Endothelial cell of umbilical vein (primary cell): Measurements from ENCODE around the gene APOBEC2. TPM values are rescaled to one million over a fixed set of nuclear protein-coding genes. Genes with fewer than 3 reads are reported as not detected.

Experiments used
- Bru-seq: library from RNA; stranded (reverse); fragments of 400-500 nt; gene quantifications from one replicate; lab custom pipeline; 2021; lab: Mats Ljungman, UMichigan
- BruChase-seq, 2 experiments: library from RNA; stranded (reverse); fragments of 400-500 nt; gene quantifications; one replicate each; lab custom pipeline; 2021; lab: Mats Ljungman, UMichigan
- BruUV-seq: library from RNA; stranded (reverse); fragments of 400-500 nt; replicated peaks from 2 replicates; lab custom pipeline; 2021; lab: Mats Ljungman, UMichigan
- CTCF ChIA-PET: fragments of 300-600, 350-600 bp; sonication (Branson Sonifier 250); formaldehyde crosslinking; loops from one replicate; lab custom pipeline; 2021; ENCODE audit warnings: antibody characterized with exemption, inconsistent platforms; lab: Charles Lee
- POLR2A ChIA-PET: fragments of 300-600, 350-600 bp; sonication (Branson Sonifier 250); formaldehyde crosslinking; loops from one replicate; lab custom pipeline; 2021; ENCODE audit warnings: antibody characterized with exemption, inconsistent platforms; lab: Charles Lee
- DNase-seq: peaks from one replicate; pipeline ENCODE4 v3.0.0-alpha.2; 2011; ENCODE audit warnings: low read depth, low spot score
- FAIRE-seq: peaks from 2 replicates; lab custom pipeline; 2011; peaks lifted over from hg19 to GRCh38; lab: Jason Lieb, UNC
- H2AFZ ChIP-seq: 2 replicates; pipeline ENCODE4 v1.6.0; 2012; ENCODE audit warnings: low read depth, low read length, control low read depth, inconsistent platforms
- H3K27ac ChIP-seq: 2 replicates; pipeline ENCODE4 v1.5.1; 2011; ENCODE audit warnings: low read depth, mild to moderate bottlenecking, control low read depth, low read length, moderate library complexity; ENCODE audit not compliant: insufficient read depth
- H3K27me3 ChIP-seq, 2 experiments: 2 replicates each; pipeline versions ENCODE4 v1.6.0 to v1.6.1; 2011; ENCODE audit warnings: low read length in 2 of 2, mixed read lengths in 1 of 2; ENCODE audit not compliant: control insufficient read depth in 2 of 2, insufficient read depth in 2 of 2
- H3K36me3 ChIP-seq, 2 experiments: 2 replicates in 1 of 2; 3 replicates in 1 of 2; pipeline ENCODE4 v1.5.1; 2011; ENCODE audit warnings: low read length in 2 of 2, mild to moderate bottlenecking in 1 of 2, moderate library complexity in 1 of 2; ENCODE audit not compliant: control insufficient read depth in 2 of 2, insufficient read depth in 2 of 2; ENCODE audit errors: extremely low read depth in 1 of 2
- H3K4me1 ChIP-seq: 3 replicates; pipeline ENCODE4 v1.5.1; 2011; ENCODE audit warnings: mild to moderate bottlenecking, low read length; ENCODE audit not compliant: control insufficient read depth, insufficient read depth; ENCODE audit errors: extremely low read depth
- H3K4me2 ChIP-seq: 2 replicates; pipeline ENCODE4 v1.6.1; 2011; ENCODE audit warnings: low read length, control low read depth, mixed read lengths; ENCODE audit not compliant: insufficient read depth
- H3K4me3 ChIP-seq, 3 experiments: fragments of 200-600 bp in 1 of 3; sonication (generic), shearing (Covaris generic) in 1 of 3; replicated peaks in 1 of 3; 2 replicates each; pipeline ENCODE4 v1.5.1; 2011 to 2016; ENCODE audit warnings: control low read depth in 3 of 3, low read length in 3 of 3, mild to moderate bottlenecking in 2 of 3, inconsistent platforms in 1 of 3, low read depth in 1 of 3, moderate library complexity in 1 of 3; ENCODE audit not compliant: insufficient read depth in 1 of 3
- H3K79me2 ChIP-seq: 2 replicates; pipeline ENCODE4 v1.6.0; 2012; ENCODE audit warnings: low read length, inconsistent platforms; ENCODE audit not compliant: control insufficient read depth, insufficient read depth
- H3K9ac ChIP-seq: replicated peaks from 2 replicates; pipeline ENCODE3; 2011; ENCODE audit warnings: low read length, control low read depth; ENCODE audit not compliant: insufficient read depth; ENCODE audit errors: extremely low read depth
- H3K9me1 ChIP-seq: replicated peaks from 3 replicates; pipeline ENCODE4 v1.6.0; 2011; ENCODE audit warnings: mild to moderate bottlenecking, low read length; ENCODE audit not compliant: control insufficient read depth, insufficient read depth; ENCODE audit errors: extremely low read depth
- H3K9me3 ChIP-seq: replicated peaks from 2 replicates; pipeline ENCODE4 v1.5.1; 2012; ENCODE audit warnings: low read length, inconsistent platforms; ENCODE audit not compliant: control insufficient read depth, insufficient read depth
- H4K20me1 ChIP-seq: replicated peaks from 2 replicates; pipeline ENCODE3; 2011; ENCODE audit warnings: mild to moderate bottlenecking, low read length; ENCODE audit not compliant: control insufficient read depth, insufficient read depth; ENCODE audit errors: extremely low read depth
- EZH2 ChIP-seq: IDR thresholded peaks from 2 replicates; pipeline ENCODE4 v1.6.1; 2012; ENCODE audit warnings: borderline replicate concordance, low read depth, mild to moderate bottlenecking, moderate library complexity, low read length, inconsistent platforms; ENCODE audit not compliant: severe bottlenecking
- GATA2 ChIP-seq: IDR thresholded peaks from 2 replicates; pipeline ENCODE4 v1.7.0; 2011; ENCODE audit warnings: low read depth, mild to moderate bottlenecking, moderate library complexity, mixed read lengths, low read length; ENCODE audit not compliant: insufficient read length, insufficient read depth
- MAX ChIP-seq: IDR thresholded peaks from 2 replicates; pipeline ENCODE4 v1.6.1; 2011; ENCODE audit not compliant: insufficient read depth, insufficient read length
- MYC ChIP-seq: IDR thresholded peaks from one replicate; pipeline ENCODE4 v1.6.1; 2011; ENCODE audit warnings: mild to moderate bottlenecking, low read depth, low read length
- POLR2A ChIP-seq: IDR thresholded peaks from 2 replicates; pipeline ENCODE4 v1.6.1; 2012; ENCODE audit warnings: low read depth, mild to moderate bottlenecking, control low read depth, low read length
- POLR2AphosphoS5 ChIP-seq: IDR thresholded peaks from 2 replicates; pipeline ENCODE4 v1.6.1; 2012; ENCODE audit warnings: low read depth, mild to moderate bottlenecking, control low read depth, low read length, moderate library complexity; ENCODE audit not compliant: insufficient read depth
- dilution Hi-C: fragments of 300-500 bp; cut with MboI; formaldehyde crosslinking; loops from one replicate; pipeline ENCODE4 v1.15.0; 2019; ENCODE audit warnings: low sequenced_read_pairs; ENCODE audit not compliant: extremely low pct_ligation_motif_present
- intact Hi-C: fragments of 100-400 bp; cut with micrococcal nuclease; formaldehyde crosslinking; loops from one replicate; pipeline ENCODE4 v1.10.0; 2022
- long read RNA-seq: library from polyadenylated mRNA; stranded (forward); transcript quantifications from one replicate; pipeline ENCODE4 v2.0.0, GENCODE V29; 2021
- polyA minus RNA-seq, 3 experiments: library from RNA; depleted of rRNA, polyadenylated mRNA; stranded (reverse); fragments of >200 nt; gene quantifications; 1 replicate in 1 of 3; 2 replicates in 2 of 3; pipeline ENCODE4 v1.2.3, GENCODE V29; 2011
- polyA plus RNA-seq, 4 experiments: library from polyadenylated mRNA; depleted of rRNA in 3 of 4; stranded (reverse) in 3 of 4; unstranded in 1 of 4; fragments of >200 nt; gene quantifications; 2 replicates each; pipeline versions ENCODE4 v1.2.1 to v1.2.3, GENCODE V29; 2011 to 2012; ENCODE audit warnings: missing spikeins in 1 of 4
- total RNA-seq: library from RNA; stranded (reverse); gene quantifications from 2 replicates; pipeline ENCODE4 v1.2.3, GENCODE V29; 2021
- TF ChIP-seq, protein P1 (sequence below), 2 donors: IDR thresholded peaks; 1 replicate in 1 of 2; 2 replicates in 1 of 2; pipeline ENCODE4 v1.5.1; 2011; ENCODE audit warnings: low read length in 2 of 2, mild to moderate bottlenecking in 2 of 2, moderate library complexity in 2 of 2, control low read depth in 1 of 2, inconsistent platforms in 1 of 2, low read depth in 1 of 2; ENCODE audit not compliant: insufficient read depth in 1 of 2; ENCODE audit errors: extremely low read depth in 1 of 2

Gene APOBEC2
- total RNA-seq (not detected in 2 replicates), polyA plus RNA-seq (not detected in 2 replicates), polyA minus RNA-seq (not detected in 2 replicates), Bru-seq, nascent RNA (not detected), BruChase-seq, experiment 1, labeled RNA remaining after a 6-hour chase (not detected), BruChase-seq, experiment 2, labeled RNA remaining after a 2-hour chase (not detected)
- not detected in 2 replicates for polyA plus RNA-seq (2011; cell fraction: cytosol; rRNA removed)
- polyA plus RNA-seq (2011; cell fraction: nucleus; rRNA removed): not detected in 2 replicates
- polyA plus RNA-seq (2012): not detected in 2 replicates
- polyA minus RNA-seq (2011; cell fraction: cytosol; rRNA and poly(A)+ RNA removed): not detected
- polyA minus RNA-seq (2011; cell fraction: nucleus; rRNA and poly(A)+ RNA removed): not detected in 2 replicates
- long read RNA-seq: 0 reads

GRCh38 chr6:41053041-41053440 lies at the start of gene APOBEC2:
Gene APOBEC2, plus strand, starts transcription at chr6:41053202. Its CDS starts 146 bp downstream, at chr6:41053348.
- no peaks in the 10 kb centered on the region for H3K36me3 ChIP-seq
- no peak within 1 kb of the TSS for H2AFZ ChIP-seq
- ChIA-PET CTCF (interaction anchor here (2.1 to 4.3 kb wide), 2 partner anchors 13 to 25 kb away, joined by 5 to 22 read pairs; partner anchors contain the start of gene UNC5CL), POLR2A (no interaction called here)
- no peaks in the 10 kb centered on the region for H3K9me3 ChIP-seq
- H4K20me1 ChIP-seq: no peaks in the 10 kb centered on the region
- TF ChIP-seq MAX (no peak), POLR2A (no peak), MYC (no peak), POLR2AphosphoS5 (no peak), GATA2 (no peak), EZH2 (no peak)
- TF ChIP-seq, protein P1, sequence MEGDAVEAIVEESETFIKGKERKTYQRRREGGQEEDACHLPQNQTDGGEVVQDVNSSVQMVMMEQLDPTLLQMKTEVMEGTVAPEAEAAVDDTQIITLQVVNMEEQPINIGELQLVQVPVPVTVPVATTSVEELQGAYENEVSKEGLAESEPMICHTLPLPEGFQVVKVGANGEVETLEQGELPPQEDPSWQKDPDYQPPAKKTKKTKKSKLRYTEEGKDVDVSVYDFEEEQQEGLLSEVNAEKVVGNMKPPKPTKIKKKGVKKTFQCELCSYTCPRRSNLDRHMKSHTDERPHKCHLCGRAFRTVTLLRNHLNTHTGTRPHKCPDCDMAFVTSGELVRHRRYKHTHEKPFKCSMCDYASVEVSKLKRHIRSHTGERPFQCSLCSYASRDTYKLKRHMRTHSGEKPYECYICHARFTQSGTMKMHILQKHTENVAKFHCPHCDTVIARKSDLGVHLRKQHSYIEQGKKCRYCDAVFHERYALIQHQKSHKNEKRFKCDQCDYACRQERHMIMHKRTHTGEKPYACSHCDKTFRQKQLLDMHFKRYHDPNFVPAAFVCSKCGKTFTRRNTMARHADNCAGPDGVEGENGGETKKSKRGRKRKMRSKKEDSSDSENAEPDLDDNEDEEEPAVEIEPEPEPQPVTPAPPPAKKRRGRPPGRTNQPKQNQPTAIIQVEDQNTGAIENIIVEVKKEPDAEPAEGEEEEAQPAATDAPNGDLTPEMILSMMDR (IDR thresholded peaks at IDR 0.05; ENCODE audit: extremely low read depth in 1 of 2, insufficient read depth in 1 of 2, low read depth in 1 of 2, low read length in 2 of 2): no peak
- no peaks in the 10 kb centered on the region for H3K9me1 ChIP-seq
- no TSS peak for BruUV-seq
- no peaks in the 10 kb centered on the region for H3K79me2 ChIP-seq
- DNase-seq: no peak
- H3K4me1 ChIP-seq: peaks cover 5% of the 10 kb centered on the region
- H3K4me3 ChIP-seq: no peak within 1 kb of the TSS
- peaks cover 0 to 3% of the 10 kb centered on the region in 2 experiments for H3K27me3 ChIP-seq
- no peak within 1 kb of the TSS for H3K27ac ChIP-seq
- FAIRE-seq: no peak
- intact Hi-C loops (no loop called here), dilution Hi-C loops (no loop called here)
- H3K4me2 ChIP-seq: no peak within 1 kb of the TSS
- H3K9ac ChIP-seq: no peak within 1 kb of the TSS
